ENCODE data around the gene FLVCR1. TPM values are rescaled to one million over a fixed set of nuclear protein-coding genes. Genes with fewer than 3 reads are reported as not detected.
"Not testable (repeated sequence)": the region's sequence is repeated elsewhere in the genome, so short reads cannot be mapped to it uniquely, and the experiment has no call there.

FLVCR1 gene
- total RNA-seq, 4 donors from 2014 or later, result 1.9 to 9.1 (median 2.8) TPM

GRCh38 chr1:212828395-212828794, 29.7 kb upstream of the FLVCR1 start:
- no peak for DNase-seq (ENCODE audit: low spot score in 2 of 2)
- WGBS, 2 donors, result 72% methylated on average over 2 of the region's 2 CpGs

GRCh38 chr1:212833211-212834207, 24.6 kb upstream of the FLVCR1 start:
- 61 to 77% methylated on average over 8 of the region's 8 CpGs for WGBS, 2 donors
- intact Hi-C loops (cut with DNase I; ENCODE audit: low total_unique reads); H3K4me3 ChIP-seq (ENCODE audit: low read depth, poor library complexity, severe bottlenecking); DNase-seq (ENCODE audit: low spot score in 2 of 2): not testable (repeated sequence)

More at GRCh38 chr1:212828395-212828794, 29.7 kb upstream of the FLVCR1 start:
- no peak overlapping the region for H3K4me3 ChIP-seq (ENCODE audit: low read depth, poor library complexity, severe bottlenecking)
- no peak for TF ChIP-seq CTCF (IDR thresholded peaks at IDR 0.05)
- no peak for TF ChIP-seq POLR2A (IDR thresholded peaks at IDR 0.05)
- intact Hi-C loops (cut with DNase I; ENCODE audit: low total_unique reads), result no loop called here

GRCh38 chr1:212838145-212838544, 19.9 kb upstream of the FLVCR1 start:
- DNase-seq (ENCODE audit: low spot score in 2 of 2), result no peak
- H3K4me3 ChIP-seq (ENCODE audit: low read depth, poor library complexity, severe bottlenecking), result no peak overlapping the region
- intact Hi-C loops (cut with DNase I; ENCODE audit: low total_unique reads), result no loop called here
- TF ChIP-seq CTCF (IDR thresholded peaks at IDR 0.05) (no peak), POLR2A (IDR thresholded peaks at IDR 0.05) (no peak)
- WGBS, 2 donors, result 90 to 91% methylated on average over 5 of the region's 5 CpGs

- intact Hi-C loops (cut with DNase I; ENCODE audit: low total_unique reads); H3K4me3 ChIP-seq (ENCODE audit: low read depth, poor library complexity, severe bottlenecking); DNase-seq (ENCODE audit: low spot score in 2 of 2): not testable (repeated sequence)
- 67 to 95% methylated on average over 3 of the region's 3 CpGs for WGBS, 2 donors
These were observed 13.6 kb upstream of the FLVCR1 start for GRCh38 chr1:212844521-212844920.

GRCh38 chr1:212847549-212847948, 10.5 kb upstream of the FLVCR1 start, which contains the start of gene SPATA45:
Gene SPATA45, minus strand, starts transcription at chr1:212847649. Its CDS starts 11,500 bp downstream, at chr1:212836149.
- intact Hi-C loops (cut with DNase I; ENCODE audit: low total_unique reads), result no loop called here
- no peak for DNase-seq (ENCODE audit: low spot score in 2 of 2)
- TF ChIP-seq CTCF (IDR thresholded peaks at IDR 0.05) (no peak), POLR2A (IDR thresholded peaks at IDR 0.05) (no peak)
- H3K4me3 ChIP-seq (ENCODE audit: low read depth, poor library complexity, severe bottlenecking), result no peak within 1 kb of the TSS
- WGBS, 2 donors, result 96 to 98% methylated on average over 4 of the region's 4 CpGs

- DNase-seq (ENCODE audit: low spot score in 2 of 2), result no peak
- 87 to 89% methylated on average over 5 of the region's 5 CpGs for WGBS, 2 donors
- intact Hi-C loops (cut with DNase I; ENCODE audit: low total_unique reads), result no loop called here
- TF ChIP-seq POLR2A (IDR thresholded peaks at IDR 0.05) (no peak), CTCF (IDR thresholded peaks at IDR 0.05) (no peak)
- no peak overlapping the region for H3K4me3 ChIP-seq (ENCODE audit: low read depth, poor library complexity, severe bottlenecking)
These were observed 5.9 kb upstream of the FLVCR1 start for GRCh38 chr1:212852105-212852688.

All from lower leg skin (tissue), 4 donors.